HEK293T (cell line): ENCODE results near the gene PCMTD2.

Experiments
- BHLHE40 ChIP-seq: fragments of 450-650 bp; IDR thresholded peaks from 2 replicates; pipeline ENCODE4 v1.6.1; 2016; ENCODE audit warnings: mild to moderate bottlenecking, moderate library complexity, borderline replicate concordance
- CTBP1 ChIP-seq: fragments of 450-650 bp; IDR thresholded peaks from 2 replicates; pipeline ENCODE4 v1.6.1; 2016; ENCODE audit warnings: borderline replicate concordance
- ELF4 ChIP-seq: fragments of 450-650 bp; IDR thresholded peaks from 2 replicates; pipeline ENCODE4 v1.6.1; 2017; ENCODE audit warnings: antibody characterized with exemption
- FOXA1 ChIP-seq: fragments of 450-650 bp; IDR thresholded peaks from 2 replicates; pipeline ENCODE4 v1.6.1; 2016; ENCODE audit warnings: mild to moderate bottlenecking
- FOXK2 ChIP-seq: fragments of 450-650 bp; IDR thresholded peaks from 2 replicates; pipeline ENCODE4 v1.6.1; 2016; ENCODE audit warnings: mild to moderate bottlenecking
- FOXM1 ChIP-seq: fragments of 450-650 bp; IDR thresholded peaks from 2 replicates; pipeline ENCODE4 v1.6.1; 2017; ENCODE audit warnings: mild to moderate bottlenecking, borderline replicate concordance
- HDGF ChIP-seq: fragments of 450-650 bp; IDR thresholded peaks from 2 replicates; pipeline ENCODE4 v1.6.1; 2017; ENCODE audit warnings: antibody characterized with exemption, borderline replicate concordance
- LEF1 ChIP-seq: fragments of 450-650 bp; IDR thresholded peaks from 2 replicates; pipeline ENCODE4 v1.6.1; 2017; ENCODE audit warnings: mild to moderate bottlenecking, borderline replicate concordance
- NFRKB ChIP-seq: fragments of 450-650 bp; IDR thresholded peaks from 2 replicates; pipeline ENCODE4 v1.6.1; 2016; ENCODE audit warnings: mild to moderate bottlenecking, moderate library complexity
- PKNOX1 ChIP-seq: fragments of 450-650 bp; IDR thresholded peaks from 2 replicates; pipeline ENCODE4 v1.6.1; 2016
- SP1 ChIP-seq: fragments of 450-650 bp; IDR thresholded peaks from 2 replicates; pipeline ENCODE4 v1.6.1; 2017
- SUZ12 ChIP-seq: fragments of 450-650 bp; IDR thresholded peaks from 2 replicates; pipeline ENCODE4 v1.6.1; 2016; ENCODE audit warnings: mild to moderate bottlenecking
- TARDBP ChIP-seq: fragments of 450-650 bp; IDR thresholded peaks from 2 replicates; pipeline ENCODE4 v1.6.1; 2016
- ZNF384 ChIP-seq: fragments of 450-650 bp; IDR thresholded peaks from 2 replicates; pipeline ENCODE4 v1.6.1; 2016

GRCh38 chr20:64279826-64280459, 24.4 kb downstream of the PCMTD2 start:
- no peak for TF ChIP-seq FOXM1
- no peak for TF ChIP-seq TARDBP
- TF ChIP-seq CTBP1: no peak
- no peak for TF ChIP-seq NFRKB
- no peak for TF ChIP-seq SUZ12
- TF ChIP-seq BHLHE40: no peak
- no peak for TF ChIP-seq PKNOX1
- TF ChIP-seq FOXA1: no peak
- no peak for TF ChIP-seq HDGF
- TF ChIP-seq SP1: no peak
- no peak for TF ChIP-seq FOXK2
- no peak for TF ChIP-seq ELF4
- no peak for TF ChIP-seq LEF1
- no peak for TF ChIP-seq ZNF384
